Measurements from ENCODE around the gene BACH2.

BACH2 gene

DNA sequence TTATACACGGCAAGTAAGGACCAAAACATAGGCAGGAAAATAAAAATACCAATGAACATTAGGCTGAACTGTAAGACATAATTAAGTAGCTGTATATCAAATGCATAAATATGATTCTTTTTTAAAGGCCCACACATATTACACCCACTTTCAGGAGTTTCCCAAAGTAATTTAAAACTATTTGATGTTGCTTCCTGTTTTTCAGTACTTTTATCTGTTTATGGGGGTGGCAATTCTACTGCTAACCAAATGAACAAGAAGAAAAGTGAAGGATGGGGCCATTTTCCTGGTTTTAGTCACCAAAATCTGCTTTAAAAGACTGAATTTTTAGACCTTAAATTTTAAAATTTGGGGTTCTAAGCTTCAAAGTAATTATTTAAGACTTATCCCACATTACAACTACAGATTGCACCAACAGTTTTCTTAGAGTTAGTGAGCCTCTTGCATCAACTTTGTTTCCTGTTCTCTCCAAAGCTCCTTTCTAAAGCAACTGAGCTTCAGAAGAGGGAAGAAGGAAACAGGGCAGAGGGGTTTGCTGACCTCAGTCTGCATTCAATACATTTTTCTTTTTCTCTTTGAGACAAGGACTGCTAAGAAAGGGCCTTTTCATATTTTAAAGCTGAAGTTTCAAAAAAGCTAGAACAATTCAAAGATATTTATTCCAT lies 191.0 kb downstream of the BACH2 start:
- DNase-seq (ENCODE audit: low read depth) = no peak
- TF ChIP-seq, protein P1, sequence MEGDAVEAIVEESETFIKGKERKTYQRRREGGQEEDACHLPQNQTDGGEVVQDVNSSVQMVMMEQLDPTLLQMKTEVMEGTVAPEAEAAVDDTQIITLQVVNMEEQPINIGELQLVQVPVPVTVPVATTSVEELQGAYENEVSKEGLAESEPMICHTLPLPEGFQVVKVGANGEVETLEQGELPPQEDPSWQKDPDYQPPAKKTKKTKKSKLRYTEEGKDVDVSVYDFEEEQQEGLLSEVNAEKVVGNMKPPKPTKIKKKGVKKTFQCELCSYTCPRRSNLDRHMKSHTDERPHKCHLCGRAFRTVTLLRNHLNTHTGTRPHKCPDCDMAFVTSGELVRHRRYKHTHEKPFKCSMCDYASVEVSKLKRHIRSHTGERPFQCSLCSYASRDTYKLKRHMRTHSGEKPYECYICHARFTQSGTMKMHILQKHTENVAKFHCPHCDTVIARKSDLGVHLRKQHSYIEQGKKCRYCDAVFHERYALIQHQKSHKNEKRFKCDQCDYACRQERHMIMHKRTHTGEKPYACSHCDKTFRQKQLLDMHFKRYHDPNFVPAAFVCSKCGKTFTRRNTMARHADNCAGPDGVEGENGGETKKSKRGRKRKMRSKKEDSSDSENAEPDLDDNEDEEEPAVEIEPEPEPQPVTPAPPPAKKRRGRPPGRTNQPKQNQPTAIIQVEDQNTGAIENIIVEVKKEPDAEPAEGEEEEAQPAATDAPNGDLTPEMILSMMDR (IDR thresholded peaks at IDR 0.05; ENCODE audit: control insufficient read depth, insufficient read depth, low read depth, low read length, missing control alignments) = no peak
- no peak overlapping the region for H3K4me3 ChIP-seq (ENCODE audit: control insufficient read depth, low read depth, low read length)

DNA sequence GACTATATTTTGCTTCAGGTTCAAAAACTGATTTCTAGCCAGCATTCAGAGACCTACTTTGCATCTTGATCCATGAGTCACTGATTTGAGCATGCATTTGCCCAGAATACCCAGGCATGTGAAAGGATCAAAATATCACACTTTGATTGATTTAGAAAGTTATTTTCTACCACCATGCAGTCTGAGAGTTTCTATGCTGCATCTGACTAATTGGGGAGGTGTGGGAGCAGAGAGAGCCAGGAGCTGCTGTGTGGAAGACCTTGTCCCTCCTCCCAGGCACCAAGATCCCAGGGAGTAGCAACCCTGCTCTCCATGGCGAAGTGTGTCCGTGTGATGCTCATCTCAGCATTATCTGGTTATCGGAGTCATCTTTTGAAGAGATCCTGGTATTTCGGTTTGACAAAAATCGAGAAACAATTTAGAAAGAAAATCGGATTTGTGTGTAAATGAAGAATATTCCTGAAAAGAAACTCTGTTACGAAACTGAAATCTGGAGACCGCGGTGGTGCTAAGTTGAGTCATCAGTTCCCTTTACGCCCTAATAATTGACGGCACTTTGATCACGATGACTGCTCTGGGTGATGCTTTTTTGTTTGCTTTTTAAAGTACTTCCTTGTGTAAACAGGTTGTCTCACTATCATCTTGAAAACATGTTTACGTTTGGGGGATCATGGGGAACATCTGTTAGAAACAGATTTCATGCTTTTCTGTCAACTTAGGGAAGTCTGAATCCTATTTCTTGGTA lies 193.4 kb downstream of the BACH2 start:
- TF ChIP-seq, protein P1 (IDR thresholded peaks at IDR 0.05; ENCODE audit: control insufficient read depth, insufficient read depth, low read depth, low read length, missing control alignments) = no peak
- H3K4me3 ChIP-seq (ENCODE audit: control insufficient read depth, low read depth, low read length) = no peak overlapping the region
- DNase-seq (ENCODE audit: low read depth) = no peak

DNA sequence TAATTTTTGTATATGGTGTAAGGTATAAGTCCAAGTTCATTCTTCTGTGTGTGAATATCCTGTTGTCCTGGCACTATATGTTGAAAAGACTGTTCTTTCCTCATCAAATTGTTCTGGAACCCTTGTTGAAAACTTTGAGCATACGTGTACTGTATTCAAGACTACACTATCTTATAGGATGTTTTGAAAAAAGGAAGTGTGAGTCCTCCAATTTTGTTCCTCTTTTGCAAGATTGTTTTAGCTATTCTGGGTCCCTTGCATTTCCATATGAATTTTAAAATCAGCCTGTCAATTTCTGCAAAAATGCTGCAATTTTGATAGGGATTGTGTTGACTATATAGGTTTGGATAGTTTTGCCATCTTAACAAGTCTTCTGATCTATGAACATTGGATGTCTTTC lies 195.2 kb downstream of the BACH2 start:
- TF ChIP-seq, protein P1 (IDR thresholded peaks at IDR 0.05; ENCODE audit: control insufficient read depth, insufficient read depth, low read depth, low read length, missing control alignments) = no peak
- no peak for DNase-seq (ENCODE audit: low read depth)
- H3K4me3 ChIP-seq (ENCODE audit: control insufficient read depth, low read depth, low read length) = no peak overlapping the region

DNA sequence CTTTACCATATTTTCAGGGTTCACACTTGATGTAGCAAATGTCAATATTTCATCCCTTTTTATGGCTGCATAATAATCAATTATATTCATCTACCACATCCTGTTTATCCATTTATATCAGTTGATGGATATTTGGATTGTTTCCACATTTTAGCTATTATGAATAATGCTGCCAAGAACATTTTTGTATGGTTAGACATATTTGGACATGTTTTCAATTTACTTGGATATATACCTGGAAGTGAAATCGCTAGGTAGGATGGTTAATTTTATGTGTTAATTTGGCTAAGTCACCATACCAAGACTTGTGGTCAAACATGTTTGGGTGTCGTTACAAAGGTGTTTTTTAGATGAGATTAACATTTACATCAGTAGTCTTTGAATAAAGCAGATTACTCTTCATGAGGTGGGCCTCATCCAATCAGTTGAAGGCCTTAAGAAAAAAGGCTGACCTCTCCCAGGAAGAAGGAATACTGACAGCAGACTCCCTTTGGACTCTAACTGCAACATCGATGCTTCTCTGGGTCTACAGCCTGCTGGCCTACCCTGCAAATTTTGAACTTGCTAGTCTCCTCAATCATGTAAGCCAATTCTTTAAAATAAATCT lies 196.5 kb downstream of the BACH2 start:
- H3K4me3 ChIP-seq (ENCODE audit: control insufficient read depth, low read depth, low read length) = no peak overlapping the region
- no peak for DNase-seq (ENCODE audit: low read depth)
- TF ChIP-seq, protein P1 (IDR thresholded peaks at IDR 0.05; ENCODE audit: control insufficient read depth, insufficient read depth, low read depth, low read length, missing control alignments) = no peak

DNA sequence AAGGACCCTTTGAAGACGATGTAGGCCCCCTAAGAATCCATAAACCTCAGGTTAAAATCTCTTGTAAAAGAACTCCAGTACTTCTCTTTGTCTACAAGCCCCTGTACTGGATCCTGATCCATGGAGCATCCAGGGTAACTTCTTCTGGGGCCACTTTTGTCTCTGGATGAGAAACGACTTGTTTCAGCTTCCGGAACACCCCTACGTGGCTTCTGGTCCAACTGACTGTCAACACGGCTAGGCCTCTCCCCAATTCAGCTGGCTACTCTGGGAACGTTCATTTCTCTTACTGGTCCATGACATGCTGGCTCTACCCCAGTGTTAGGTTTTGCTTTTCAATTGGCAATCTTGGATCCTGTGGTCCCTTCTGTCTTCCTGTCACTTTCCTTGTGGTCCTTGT lies 198.0 kb downstream of the BACH2 start:
- TF ChIP-seq, protein P1 (IDR thresholded peaks at IDR 0.05; ENCODE audit: control insufficient read depth, insufficient read depth, low read depth, low read length, missing control alignments) = no peak
- no peak for DNase-seq (ENCODE audit: low read depth)
- no peak overlapping the region for H3K4me3 ChIP-seq (ENCODE audit: control insufficient read depth, low read depth, low read length)

DNA sequence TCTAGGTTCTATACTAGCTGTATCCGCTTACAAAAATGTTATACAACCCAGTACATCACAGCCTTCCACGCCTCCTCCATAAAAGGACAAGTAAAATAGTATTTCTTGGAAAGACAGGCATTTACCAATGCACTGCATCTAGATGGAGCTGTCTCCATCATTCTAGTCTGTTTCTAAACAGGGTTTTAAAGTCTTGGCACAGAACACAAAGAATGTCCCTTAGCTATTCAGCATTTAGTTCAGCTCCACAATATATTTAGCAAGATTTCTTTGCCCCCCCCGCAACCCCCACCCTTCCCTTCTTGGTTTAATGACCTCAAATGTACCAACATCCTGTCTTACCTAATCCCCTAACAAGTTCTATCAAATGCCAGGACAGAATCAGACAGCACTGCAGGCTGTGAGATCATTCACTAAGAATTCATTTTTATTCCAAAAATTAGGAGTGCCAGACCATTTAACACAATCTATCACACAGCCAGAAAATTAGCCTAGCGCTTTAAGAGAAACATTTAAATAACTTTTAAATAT lies 198.6 kb downstream of the BACH2 start:
- peak; percentile 92 for DNase-seq (ENCODE audit: low read depth)
- no peak overlapping the region for H3K4me3 ChIP-seq (ENCODE audit: control insufficient read depth, low read depth, low read length)
- TF ChIP-seq, protein P1 (IDR thresholded peaks at IDR 0.05; ENCODE audit: control insufficient read depth, insufficient read depth, low read depth, low read length, missing control alignments) = peak; percentile 48

Data from AG09309 (cell line).